Fibroblast of peridontal ligament (primary cell): ENCODE results near the gene IL15RA.
"Not testable (repeated sequence)": the region's sequence is repeated elsewhere in the genome, so short reads cannot be mapped to it uniquely, and the experiment has no call there.

ENCODE experiments used
- DNase-seq: peaks from one replicate; pipeline ENCODE4 v3.0.0-alpha.2; 2010; ENCODE audit errors: extremely low read depth

Gene IL15RA

GRCh38 chr10:5968681-5969453 is 8.5 kb downstream of the IL15RA start:
- DNase-seq, result no peak

- DNase-seq, result no peak
Measured at GRCh38 chr10:5968037-5968680, 9.2 kb downstream of the IL15RA start.

GRCh38 chr10:5965266-5965665 is 12.1 kb downstream of the IL15RA start:
- no peak for DNase-seq

- DNase-seq, result no peak
Measured at GRCh38 chr10:5964736-5965135, 12.6 kb downstream of the IL15RA start.

- no peak for DNase-seq
Measured at GRCh38 chr10:5963591-5963990, 13.8 kb downstream of the IL15RA start.

GRCh38 chr10:5963071-5963470 is 14.3 kb downstream of the IL15RA start:
- no peak for DNase-seq

- not testable (repeated sequence) for DNase-seq
Measured at GRCh38 chr10:5962358-5962940, 14.9 kb downstream of the IL15RA start.

GRCh38 chr10:5961405-5962100 is 15.8 kb downstream of the IL15RA start:
- DNase-seq, result no peak

- DNase-seq, result not testable (repeated sequence)
Measured at GRCh38 chr10:5960973-5961275, 16.4 kb downstream of the IL15RA start.

GRCh38 chr10:5960070-5960972 is 17.0 kb downstream of the IL15RA start:
- DNase-seq, result no peak

GRCh38 chr10:5959581-5960069 is 17.7 kb downstream of the IL15RA start:
- no peak for DNase-seq

- no peak for DNase-seq
Measured at GRCh38 chr10:5959142-5959541, 18.2 kb downstream of the IL15RA start.

- no peak for DNase-seq
Measured at GRCh38 chr10:5958675-5959074, 18.7 kb downstream of the IL15RA start.

GRCh38 chr10:5958077-5958476 is 19.3 kb downstream of the IL15RA start:
- DNase-seq, result peak; percentile 84

GRCh38 chr10:5956146-5956936 is 21.0 kb downstream of the IL15RA start:
- no peak for DNase-seq

GRCh38 chr10:5953676-5954075 is 23.7 kb downstream of the IL15RA start:
- DNase-seq, result no peak

- no peak for DNase-seq
Measured at GRCh38 chr10:5952731-5953385, 24.5 kb downstream of the IL15RA start.

- DNase-seq, result no peak
Measured at GRCh38 chr10:5951721-5952407, 25.5 kb downstream of the IL15RA start.

GRCh38 chr10:5951167-5951711 is 26.1 kb downstream of the IL15RA start:
- DNase-seq, result no peak
